ENCODE results near the gene NDFIP1. TPM values are rescaled to one million over a fixed set of nuclear protein-coding genes. Genes with fewer than 3 reads are reported as not detected.

Gene NDFIP1
- total RNA-seq, 3 donors from 2014 or later = 115 to 135 (median 117) TPM

- Histone ChIP-seq H3K36me3 (no peaks in the 10 kb centered on the region), H3K27me3 (no peaks in the 10 kb centered on the region), H3K27ac (no peak overlapping the region), H3K4me1 (no peaks in the 10 kb centered on the region), H3K9me3 (no peaks in the 10 kb centered on the region), H3K4me3 (no peak overlapping the region)
- DNase-seq (ENCODE audit: low spot score in 2 of 2) = no peak
- intact Hi-C loops (cut with DNase I; ENCODE audit: low total_unique reads) = loop anchor here (5.0 kb wide), 1 partner anchor 143 kb away; no protein-coding TSS in a partner anchor
- no peak for TF ChIP-seq POLR2AphosphoS5 (IDR thresholded peaks at IDR 0.05)
- TF ChIP-seq POLR2A (IDR thresholded peaks at IDR 0.05) = no peak
- no peak for TF ChIP-seq CTCF (IDR thresholded peaks at IDR 0.05)
Observed at GRCh38 chr5:142069606-142070399, 38.8 kb upstream of the NDFIP1 start.

- no peaks in the 10 kb centered on the region for H3K9me3 ChIP-seq
- H3K36me3 ChIP-seq = no peaks in the 10 kb centered on the region
- intact Hi-C loops (cut with DNase I; ENCODE audit: low total_unique reads) = no loop called here
- H3K4me1 ChIP-seq = no peaks in the 10 kb centered on the region
- no peak for DNase-seq (ENCODE audit: low spot score in 2 of 2)
- TF ChIP-seq POLR2AphosphoS5 (IDR thresholded peaks at IDR 0.05) (no peak), POLR2A (IDR thresholded peaks at IDR 0.05) (no peak), CTCF (IDR thresholded peaks at IDR 0.05) (no peak)
- H3K27ac ChIP-seq = no peak overlapping the region
- no peak overlapping the region for H3K4me3 ChIP-seq
- no peaks in the 10 kb centered on the region for H3K27me3 ChIP-seq
Observed at GRCh38 chr5:142070734-142071133, 37.8 kb upstream of the NDFIP1 start.

- Histone ChIP-seq H3K9me3 (no peaks in the 10 kb centered on the region), H3K4me1 (no peaks in the 10 kb centered on the region), H3K4me3 (no peak overlapping the region), H3K27me3 (no peaks in the 10 kb centered on the region), H3K36me3 (no peaks in the 10 kb centered on the region), H3K27ac (no peak overlapping the region)
- no peak for DNase-seq (ENCODE audit: low spot score in 2 of 2)
- TF ChIP-seq POLR2AphosphoS5 (IDR thresholded peaks at IDR 0.05) (no peak), CTCF (IDR thresholded peaks at IDR 0.05) (no peak), POLR2A (IDR thresholded peaks at IDR 0.05) (no peak)
- intact Hi-C loops (cut with DNase I; ENCODE audit: low total_unique reads) = no loop called here
Observed at GRCh38 chr5:142072488-142072887, 36.1 kb upstream of the NDFIP1 start.

- intact Hi-C loops (cut with DNase I; ENCODE audit: low total_unique reads) = no loop called here
Observed at GRCh38 chr5:142073362-142073988, 35.1 kb upstream of the NDFIP1 start.

More at GRCh38 chr5:142073362-142073988, 35.1 kb upstream of the NDFIP1 start:
- no peaks in the 10 kb centered on the region for H3K36me3 ChIP-seq
- H3K4me1 ChIP-seq = no peaks in the 10 kb centered on the region
- H3K27me3 ChIP-seq = no peaks in the 10 kb centered on the region
- no peak for TF ChIP-seq POLR2A (IDR thresholded peaks at IDR 0.05)
- TF ChIP-seq POLR2AphosphoS5 (IDR thresholded peaks at IDR 0.05) = no peak
- TF ChIP-seq CTCF (IDR thresholded peaks at IDR 0.05) = no peak
- H3K27ac ChIP-seq = no peak overlapping the region
- no peaks in the 10 kb centered on the region for H3K9me3 ChIP-seq
- DNase-seq (ENCODE audit: low spot score in 2 of 2) = no peak
- no peak overlapping the region for H3K4me3 ChIP-seq

All from breast epithelium (tissue), 4 donors.